ENCODE data around the gene STKLD1. TPM values are rescaled to one million over a fixed set of nuclear protein-coding genes. Genes with fewer than 3 reads are reported as not detected.
"Not testable (repeated sequence)": the region's sequence is repeated elsewhere in the genome, so short reads cannot be mapped to it uniquely, and the experiment has no call there.

Gene STKLD1
- polyA plus RNA-seq, 3 donors from 2014 or later, result 0.55 to 0.96 TPM; not detected in 1

DNA sequence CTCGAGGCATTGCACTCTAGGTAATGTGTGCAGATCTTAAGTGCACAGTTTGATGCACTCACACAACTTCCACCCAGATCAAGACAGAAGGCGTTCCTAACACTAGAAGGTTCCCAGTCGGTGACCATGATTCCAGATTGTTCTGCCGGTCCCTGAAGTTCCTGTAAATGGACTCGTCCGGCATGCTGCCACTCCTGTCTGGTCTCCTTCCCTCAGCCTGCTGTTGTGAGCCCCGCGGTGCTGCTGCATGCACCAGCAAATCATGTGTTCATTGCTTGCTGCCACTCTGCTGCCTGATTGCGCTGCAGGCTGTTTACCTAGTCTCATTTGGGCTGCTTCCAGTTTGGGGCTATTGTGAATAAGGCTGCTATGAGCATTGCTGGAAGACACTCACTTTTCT is 11.5 kb downstream of the STKLD1 start:
- Mint-ChIP-seq H3K27me3 (ENCODE audit: low read depth in 3 of 3) (peaks cover 1 to 5% (median 4%) of the 10 kb centered on the region in 3 donors), H3K27ac (no peak overlapping the region), H3K9me3 (no peaks in the 10 kb centered on the region), H3K4me3 (no peak overlapping the region), H3K4me1 (no peaks in the 10 kb centered on the region), H3K36me3 (no peaks in the 10 kb centered on the region)
- DNase-seq, result no peak

DNA sequence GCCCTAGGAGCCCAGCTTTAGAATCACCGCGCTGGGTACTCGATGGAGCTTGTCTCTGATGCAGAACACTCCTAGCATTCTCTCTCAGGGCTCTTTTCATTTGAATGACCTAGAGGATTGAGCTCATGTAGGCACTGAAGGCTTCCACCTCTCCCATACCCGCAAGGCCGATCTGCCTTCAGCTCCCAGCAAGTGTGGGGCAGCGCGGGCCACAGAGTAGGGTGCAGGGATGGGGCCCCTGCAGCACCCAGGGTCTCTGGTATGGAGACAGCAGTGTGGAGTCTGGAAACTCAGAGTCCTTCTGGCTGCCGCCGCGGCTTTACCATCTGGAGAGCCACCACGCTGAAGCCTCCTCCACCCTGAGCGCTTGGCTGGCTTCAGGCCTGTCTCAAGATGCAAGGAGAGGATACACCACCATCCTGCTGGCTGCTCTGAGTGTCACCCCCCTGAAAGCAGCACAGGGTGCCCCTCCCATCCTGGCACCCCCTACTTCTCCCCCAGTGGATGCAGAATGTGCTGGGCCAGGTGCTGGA is 12.9 kb downstream of the STKLD1 start:
- Mint-ChIP-seq H3K27ac (no peak overlapping the region), H3K27me3 (ENCODE audit: low read depth in 3 of 3) (peaks cover 1 to 5% (median 4%) of the 10 kb centered on the region in 3 donors), H3K9me3 (no peaks in the 10 kb centered on the region), H3K4me3 (no peak overlapping the region), H3K36me3 (no peaks in the 10 kb centered on the region), H3K4me1 (no peaks in the 10 kb centered on the region)
- no peak for DNase-seq

DNA sequence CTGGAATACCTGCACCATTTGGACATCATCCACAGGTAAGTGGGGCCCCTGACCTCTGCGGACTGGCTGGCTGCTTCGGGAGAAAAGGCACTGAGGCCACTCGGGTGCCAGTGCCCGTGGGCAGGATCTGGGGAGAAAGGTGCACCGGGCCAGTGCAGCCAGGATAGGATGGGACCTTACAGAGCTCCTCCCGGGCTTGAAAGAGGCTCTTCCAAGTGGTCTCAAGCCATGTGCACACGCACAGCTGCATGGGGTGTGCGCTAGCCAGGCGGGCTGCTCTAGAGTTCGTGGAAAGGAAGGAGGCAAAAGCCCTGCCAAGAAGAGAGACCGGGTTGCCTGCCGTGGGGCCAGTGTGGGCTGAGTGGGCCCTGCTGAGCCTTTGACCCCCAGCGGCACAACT is 13.4 kb downstream of the STKLD1 start:
- no peaks in the 10 kb centered on the region for H3K9me3 Mint-ChIP-seq
- no peak for DNase-seq
- H3K4me3 Mint-ChIP-seq, result no peak overlapping the region
- H3K27me3 Mint-ChIP-seq (ENCODE audit: low read depth in 3 of 3), result peaks cover 1 to 5% (median 4%) of the 10 kb centered on the region in 3 donors
- H3K27ac Mint-ChIP-seq, result no peak overlapping the region
- no peaks in the 10 kb centered on the region for H3K36me3 Mint-ChIP-seq
- no peaks in the 10 kb centered on the region for H3K4me1 Mint-ChIP-seq

DNA sequence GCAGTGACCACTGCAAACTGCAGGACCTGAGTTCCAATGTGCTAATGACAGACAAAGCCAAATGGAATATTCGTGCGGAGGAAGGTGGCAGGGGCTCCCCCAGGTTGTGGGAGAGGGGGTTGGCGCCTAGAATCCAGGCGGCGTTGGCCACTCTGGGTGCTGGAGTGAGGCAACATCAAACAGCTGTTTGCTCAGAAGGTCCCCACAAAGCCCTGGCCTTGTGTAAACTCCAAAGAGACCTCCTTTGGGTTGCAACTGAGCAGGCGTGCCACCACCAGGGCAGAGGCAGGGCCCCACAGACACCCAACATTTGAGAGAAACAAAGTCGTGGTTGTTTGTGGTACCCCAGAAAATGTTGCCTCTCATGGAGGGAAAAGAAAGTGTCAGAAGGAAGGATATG is 14.5 kb downstream of the STKLD1 start:
- Mint-ChIP-seq H3K9me3 (no peaks in the 10 kb centered on the region), H3K4me1 (no peaks in the 10 kb centered on the region), H3K36me3 (no peaks in the 10 kb centered on the region), H3K4me3 (no peak overlapping the region), H3K27me3 (ENCODE audit: low read depth in 3 of 3) (peaks cover 1 to 5% (median 4%) of the 10 kb centered on the region in 3 donors), H3K27ac (no peak overlapping the region)
- DNase-seq, result no peak

DNA sequence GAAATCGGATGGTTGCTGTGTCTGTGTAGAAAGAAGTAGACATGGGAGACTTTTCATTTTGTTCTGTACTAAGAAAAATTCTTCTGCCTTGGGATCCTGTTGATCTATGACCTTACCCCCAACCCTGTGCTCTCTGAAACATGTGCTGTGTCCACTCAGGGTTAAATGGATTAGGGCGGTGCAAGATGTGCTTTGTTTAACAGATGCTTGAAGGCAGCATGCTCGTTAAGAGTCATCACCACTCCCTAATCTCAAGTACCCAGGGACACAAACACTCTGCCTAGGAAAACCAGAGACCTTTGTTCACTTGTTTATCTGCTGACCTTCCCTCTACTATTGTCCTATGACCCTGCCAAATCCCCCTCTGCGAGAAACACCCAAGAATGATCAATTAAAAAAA is 15.3 kb downstream of the STKLD1 start:
- not testable (repeated sequence) for H3K9me3 Mint-ChIP-seq; DNase-seq; H3K4me1 Mint-ChIP-seq; H3K27ac Mint-ChIP-seq; H3K36me3 Mint-ChIP-seq; H3K27me3 Mint-ChIP-seq (ENCODE audit: low read depth in 3 of 3); H3K4me3 Mint-ChIP-seq

DNA sequence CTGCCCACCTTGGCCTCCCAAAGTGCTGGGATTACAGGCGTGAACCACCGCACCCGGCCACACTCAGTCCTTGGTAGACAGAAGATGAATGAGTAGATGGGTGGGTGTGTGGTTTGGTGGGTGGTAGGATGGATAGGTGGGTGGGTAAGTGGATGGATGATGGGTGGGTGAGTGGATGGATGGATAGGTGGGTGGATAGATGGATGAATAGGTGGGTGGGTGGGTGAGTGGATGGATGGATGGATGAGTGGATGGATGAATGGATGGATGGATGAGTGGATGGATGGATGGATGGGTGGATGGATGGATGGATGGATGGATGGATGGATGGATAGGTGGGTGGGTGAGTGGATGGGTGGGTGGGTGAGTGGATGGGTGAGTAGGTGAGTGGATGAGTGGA is 16.1 kb downstream of the STKLD1 start:
- H3K27me3 Mint-ChIP-seq (ENCODE audit: low read depth in 3 of 3); H3K27ac Mint-ChIP-seq; DNase-seq; H3K4me3 Mint-ChIP-seq; H3K9me3 Mint-ChIP-seq; H3K4me1 Mint-ChIP-seq; H3K36me3 Mint-ChIP-seq: not testable (repeated sequence)

DNA sequence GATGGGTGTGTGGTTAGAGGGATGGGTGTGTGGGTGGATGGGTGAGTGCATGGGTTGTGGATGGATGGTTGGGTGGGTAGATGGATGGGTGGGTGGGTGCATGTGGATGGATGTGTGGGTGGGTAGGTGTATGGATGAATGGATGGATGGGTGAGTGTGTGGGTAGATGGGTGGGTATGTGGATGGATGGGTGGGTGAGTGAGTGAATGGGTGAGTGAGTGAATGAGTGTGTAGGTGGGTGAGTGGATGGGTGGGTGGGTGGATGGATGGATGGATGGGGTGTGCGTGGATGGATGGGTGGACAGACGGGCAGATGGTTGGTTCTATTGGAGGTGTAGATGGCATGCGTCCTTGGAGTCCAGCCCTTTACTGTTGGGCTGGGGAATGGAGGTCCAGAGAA is 17.2 kb downstream of the STKLD1 start:
- Mint-ChIP-seq H3K9me3 (no peaks in the 10 kb centered on the region), H3K36me3 (no peaks in the 10 kb centered on the region), H3K4me1 (peaks cover 0 to 1% of the 10 kb centered on the region in 2 donors), H3K27ac (no peak overlapping the region), H3K27me3 (ENCODE audit: low read depth in 3 of 3) (peaks cover 4 to 5% (median 5%) of the 10 kb centered on the region in 3 donors), H3K4me3 (no peak overlapping the region)
- DNase-seq, result no peak

DNA sequence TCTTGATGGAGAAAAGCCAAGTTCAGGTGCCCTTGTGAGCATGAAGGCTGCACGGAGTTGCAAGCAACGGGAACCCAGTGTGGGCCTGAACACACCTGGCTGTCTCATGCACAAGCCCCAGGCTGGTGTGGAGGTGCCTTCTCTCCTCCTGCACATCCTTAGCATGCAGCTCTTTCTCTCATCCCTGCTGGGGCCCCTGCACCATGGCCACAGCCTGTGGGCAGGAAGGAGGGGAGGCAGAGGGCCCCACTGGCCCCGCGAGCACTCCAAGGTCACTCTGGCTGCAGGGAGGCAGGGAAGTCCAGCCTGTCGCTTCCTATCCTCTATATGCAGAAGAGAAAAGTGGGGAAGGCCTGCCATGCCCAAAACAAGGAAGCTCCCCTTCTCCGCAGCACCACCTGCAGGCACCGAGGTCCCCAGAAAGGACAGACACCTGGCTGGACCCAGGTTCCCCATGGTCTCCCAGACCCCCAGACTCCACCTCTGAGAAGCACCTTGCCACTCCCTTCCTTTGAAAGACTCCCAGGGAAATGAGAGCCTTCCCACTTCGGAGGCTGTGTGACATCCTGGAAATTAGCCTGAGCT is 18.6 kb downstream of the STKLD1 start:
- peaks cover 1 to 3% (median 3%) of the 10 kb centered on the region in 3 donors for H3K27me3 Mint-ChIP-seq (ENCODE audit: low read depth in 3 of 3)
- no peaks in the 10 kb centered on the region for H3K9me3 Mint-ChIP-seq
- H3K36me3 Mint-ChIP-seq, result no peaks in the 10 kb centered on the region
- H3K4me1 Mint-ChIP-seq, result peaks cover 0 to 1% of the 10 kb centered on the region in 2 donors
- H3K27ac Mint-ChIP-seq, result no peak overlapping the region
- H3K4me3 Mint-ChIP-seq, result no peak overlapping the region
- DNase-seq, result no peak

DNA sequence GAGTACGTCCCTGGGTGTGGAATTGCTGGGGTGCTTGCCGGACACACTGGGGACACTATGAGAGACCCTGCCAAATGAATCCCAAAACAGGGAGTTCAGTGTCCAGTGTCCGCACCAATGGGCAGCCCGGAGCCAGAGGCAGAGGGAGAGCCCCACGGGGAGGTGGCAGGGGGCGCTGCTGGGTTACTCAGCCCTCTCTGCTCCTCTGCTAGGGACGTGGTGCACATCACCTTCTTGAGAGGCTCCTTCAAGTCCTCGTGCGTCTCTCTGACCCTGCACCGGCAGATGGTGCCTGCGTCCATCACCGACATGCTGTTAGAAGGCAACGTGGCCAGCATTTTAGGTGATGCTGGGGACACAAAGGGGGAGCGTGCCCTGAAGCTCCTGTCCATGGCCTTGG is 20.8 kb downstream of the STKLD1 start:
- Mint-ChIP-seq H3K36me3 (no peaks in the 10 kb centered on the region), H3K9me3 (no peaks in the 10 kb centered on the region), H3K4me1 (peaks cover 0 to 1% of the 10 kb centered on the region in 2 donors), H3K27ac (no peak overlapping the region), H3K27me3 (ENCODE audit: low read depth in 3 of 3) (peaks cover 0 to 3% (median 0%) of the 10 kb centered on the region in 3 donors), H3K4me3 (no peak overlapping the region)
- DNase-seq, result no peak

DNA sequence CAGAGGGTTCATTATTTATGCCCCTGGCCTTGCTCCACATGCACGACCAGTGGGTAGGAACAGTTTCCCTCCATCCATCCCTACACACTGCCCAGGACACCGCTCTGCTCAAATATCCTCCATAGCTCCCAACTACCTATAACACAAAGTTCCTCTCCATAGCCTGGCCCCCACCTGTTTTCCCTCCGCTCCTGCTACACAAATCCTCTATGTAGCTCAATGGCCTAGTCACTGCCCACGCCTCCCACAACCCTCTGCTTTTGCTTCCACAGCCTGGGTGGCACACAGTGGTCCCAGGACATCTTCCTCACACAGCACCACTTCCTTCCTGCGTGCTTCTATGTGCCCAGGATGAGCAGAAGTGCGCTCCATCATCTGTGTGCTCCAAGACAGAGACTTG is 21.2 kb downstream of the STKLD1 start:
- H3K27me3 Mint-ChIP-seq (ENCODE audit: low read depth in 3 of 3), result peaks cover 0 to 3% (median 0%) of the 10 kb centered on the region in 3 donors
- no peak for DNase-seq
- H3K9me3 Mint-ChIP-seq, result no peaks in the 10 kb centered on the region
- H3K4me3 Mint-ChIP-seq, result no peak overlapping the region
- no peak overlapping the region for H3K27ac Mint-ChIP-seq
- H3K4me1 Mint-ChIP-seq, result peaks cover 0 to 1% of the 10 kb centered on the region in 2 donors
- no peaks in the 10 kb centered on the region for H3K36me3 Mint-ChIP-seq

DNA sequence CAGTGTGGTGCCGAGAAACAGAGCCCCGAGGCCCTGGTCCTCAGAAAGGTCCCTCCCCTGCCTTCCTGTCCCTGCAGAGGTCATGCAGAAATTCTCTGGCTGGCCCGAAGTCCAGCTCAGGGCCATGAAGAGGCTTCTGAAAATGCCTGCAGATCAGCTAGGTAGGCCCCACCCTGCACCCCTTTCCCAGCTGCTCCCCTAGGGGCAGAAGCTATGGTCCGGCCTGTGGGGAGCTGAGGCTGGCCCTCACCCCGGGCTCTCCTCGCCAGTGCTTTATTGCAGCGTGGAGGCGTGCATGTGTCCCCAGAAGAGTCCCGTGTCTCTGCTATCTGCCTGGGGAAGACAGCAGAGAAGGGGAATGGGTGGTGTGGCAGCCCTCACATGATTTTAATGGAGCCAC is 21.7 kb downstream of the STKLD1 start:
- no peak overlapping the region for H3K4me3 Mint-ChIP-seq
- DNase-seq, result no peak
- H3K36me3 Mint-ChIP-seq, result no peaks in the 10 kb centered on the region

DNA sequence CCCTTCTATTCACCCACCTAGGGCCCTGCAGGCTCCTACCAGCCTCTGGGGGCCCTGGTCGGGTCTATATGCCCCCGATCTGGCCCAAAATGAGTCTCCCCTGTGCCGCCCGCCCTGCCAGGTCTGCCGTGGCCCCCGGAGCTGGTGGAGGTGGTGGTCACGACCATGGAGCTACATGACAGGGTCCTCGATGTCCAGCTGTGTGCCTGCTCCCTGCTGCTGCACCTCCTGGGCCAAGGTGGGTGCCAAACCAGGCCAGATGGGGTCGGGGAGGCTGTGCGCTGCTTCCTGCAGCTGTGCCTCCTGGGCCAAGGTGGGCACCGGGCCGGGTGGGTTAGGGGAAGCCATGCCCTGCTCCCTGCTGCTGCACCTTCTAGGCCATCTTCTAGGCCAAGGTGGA is 24.1 kb downstream of the STKLD1 start:
- no peaks in the 10 kb centered on the region for H3K9me3 Mint-ChIP-seq
- no peak overlapping the region for H3K4me3 Mint-ChIP-seq
- H3K27ac Mint-ChIP-seq, result no peak overlapping the region
- H3K4me1 Mint-ChIP-seq, result peaks cover 0 to 1% of the 10 kb centered on the region in 2 donors
- H3K36me3 Mint-ChIP-seq, result peaks cover 0 to 1% (median 1%) of the 10 kb centered on the region in 3 donors
- peaks cover 0 to 3% (median 0%) of the 10 kb centered on the region in 3 donors for H3K27me3 Mint-ChIP-seq (ENCODE audit: low read depth in 3 of 3)
- DNase-seq, result no peak

More for the DNA sequence above, 21.7 kb downstream of the STKLD1 start:
- no peak overlapping the region for H3K27ac Mint-ChIP-seq
- H3K27me3 Mint-ChIP-seq (ENCODE audit: low read depth in 3 of 3), result peaks cover 0 to 3% (median 0%) of the 10 kb centered on the region in 3 donors
- no peaks in the 10 kb centered on the region for H3K9me3 Mint-ChIP-seq
- peaks cover 0 to 1% of the 10 kb centered on the region in 2 donors for H3K4me1 Mint-ChIP-seq

DNA sequence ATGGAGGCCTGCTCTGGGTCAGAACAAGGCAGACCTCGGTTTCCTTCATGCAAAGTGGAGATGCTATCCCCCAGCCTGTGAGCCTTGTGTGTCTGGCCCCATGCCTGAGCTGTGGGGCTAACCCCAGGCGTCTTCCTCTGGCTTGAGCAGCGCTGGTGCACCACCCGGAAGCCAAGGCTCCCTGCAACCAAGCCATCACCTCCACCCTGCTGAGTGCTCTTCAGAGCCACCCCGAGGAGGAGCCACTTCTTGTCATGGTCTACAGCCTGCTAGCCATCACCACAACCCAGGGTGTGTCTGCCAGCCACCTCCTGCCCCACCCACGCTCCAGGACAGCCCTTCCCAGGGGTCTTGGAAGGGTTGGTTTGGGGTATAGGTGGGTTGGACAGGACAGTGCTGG is 25.4 kb downstream of the STKLD1 start:
- no peaks in the 10 kb centered on the region for H3K9me3 Mint-ChIP-seq
- H3K4me1 Mint-ChIP-seq, result peaks cover 0 to 1% of the 10 kb centered on the region in 2 donors
- no peak for DNase-seq
- peaks cover 0 to 11% (median 4%) of the 10 kb centered on the region in 3 donors for H3K36me3 Mint-ChIP-seq
- peaks cover 0 to 3% (median 0%) of the 10 kb centered on the region in 3 donors for H3K27me3 Mint-ChIP-seq (ENCODE audit: low read depth in 3 of 3)
- peak overlapping the region in 3 of 6 donors; percentile 12 to 23 (median 23) for H3K27ac Mint-ChIP-seq
- no peak overlapping the region for H3K4me3 Mint-ChIP-seq

DNA sequence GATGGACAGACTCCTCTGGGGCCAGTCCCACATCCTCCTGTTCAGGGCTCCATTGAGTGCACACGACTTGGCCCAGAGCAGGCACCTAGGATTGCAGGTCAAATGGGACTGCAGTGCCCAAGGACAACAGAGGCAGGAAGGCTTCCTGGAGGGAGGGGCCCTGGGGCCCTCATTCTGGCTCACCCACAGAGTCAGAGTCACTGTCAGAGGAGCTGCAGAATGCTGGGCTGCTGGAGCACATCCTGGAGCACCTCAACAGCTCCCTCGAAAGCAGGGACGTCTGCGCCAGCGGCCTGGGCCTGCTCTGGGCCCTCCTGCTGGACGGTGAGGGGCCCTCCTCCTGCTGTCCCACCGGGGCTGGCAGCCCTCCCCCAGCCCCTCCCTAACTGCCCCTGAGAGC is 26.5 kb downstream of the STKLD1 start:
- DNase-seq, result no peak
- no peak overlapping the region for H3K4me3 Mint-ChIP-seq
- peaks cover 0 to 2% (median 0%) of the 10 kb centered on the region in 3 donors for H3K27me3 Mint-ChIP-seq (ENCODE audit: low read depth in 3 of 3)
- peaks cover 2 to 20% (median 4%) of the 10 kb centered on the region in 3 donors for H3K36me3 Mint-ChIP-seq
- no peaks in the 10 kb centered on the region for H3K9me3 Mint-ChIP-seq
- no peak overlapping the region for H3K27ac Mint-ChIP-seq
- no peaks in the 10 kb centered on the region for H3K4me1 Mint-ChIP-seq

Data from immature natural killer cell (primary cell).